H9 (cell line): Measurements from ENCODE around the gene DDOST. TPM values are rescaled to one million over a fixed set of nuclear protein-coding genes. Genes with fewer than 3 reads are reported as not detected.

Experiments
- DNase-seq: peaks from one replicate; pipeline ENCODE4 v3.0.0-alpha.2; 2017
- H2AFZ ChIP-seq: one replicate; pipeline ENCODE4 v1.6.1; 2013; ENCODE audit warnings: mild to moderate bottlenecking, low read length, control low read depth, moderate library complexity
- H2AK5ac ChIP-seq: 2 replicates; pipeline ENCODE4 v1.6.1; 2013; ENCODE audit warnings: low read length, control low read depth, mixed read lengths; ENCODE audit not compliant: insufficient read length
- H2BK120ac ChIP-seq: one replicate; pipeline ENCODE4 v1.6.1; 2013; ENCODE audit warnings: low read depth, mild to moderate bottlenecking, low read length, control low read depth, inconsistent platforms; ENCODE audit not compliant: poor library complexity, severe bottlenecking
- H2BK12ac ChIP-seq: 2 replicates; pipeline ENCODE4 v1.6.1; 2013; ENCODE audit warnings: low read length, control low read depth, mixed read lengths, low read depth; ENCODE audit not compliant: insufficient read length
- H2BK15ac ChIP-seq: 2 replicates; pipeline ENCODE4 v1.6.1; 2013; ENCODE audit warnings: low read depth, low read length, control low read depth
- H2BK20ac ChIP-seq: one replicate; pipeline ENCODE4 v1.6.1; 2013; ENCODE audit warnings: low read depth, mild to moderate bottlenecking, low read length, control low read depth, inconsistent platforms; ENCODE audit not compliant: poor library complexity, severe bottlenecking
- H2BK5ac ChIP-seq: 2 replicates; pipeline ENCODE4 v1.6.1; 2013; ENCODE audit warnings: low read length, control low read depth, mixed read lengths; ENCODE audit not compliant: insufficient read length
- H3K14ac ChIP-seq: 2 replicates; pipeline ENCODE4 v1.6.1; 2013; ENCODE audit warnings: low read length, control low read depth; ENCODE audit not compliant: insufficient read depth
- H3K18ac ChIP-seq: 2 replicates; pipeline ENCODE4 v1.6.1; 2013; ENCODE audit warnings: low read depth, mild to moderate bottlenecking, mixed read lengths, low read length, control low read depth; ENCODE audit not compliant: insufficient read length
- H3K23ac ChIP-seq: 2 replicates; pipeline ENCODE4 v1.6.1; 2013; ENCODE audit warnings: low read length, control low read depth, mixed read lengths, low read depth; ENCODE audit not compliant: insufficient read length
- H3K23me2 ChIP-seq: 2 replicates; pipeline ENCODE4 v1.6.1; 2013; ENCODE audit warnings: low read depth, mild to moderate bottlenecking, mixed read lengths, low read length, control low read depth; ENCODE audit not compliant: insufficient read length, poor library complexity, severe bottlenecking
- H3K27ac ChIP-seq: 2 replicates; pipeline ENCODE4 v1.5.1; 2013; ENCODE audit warnings: low read length, control low read depth, mixed read lengths, low read depth; ENCODE audit not compliant: insufficient read length
- H3K27me3 ChIP-seq: 2 replicates; pipeline ENCODE4 v1.6.1; 2013; ENCODE audit warnings: low read length, control low read depth, inconsistent platforms; ENCODE audit not compliant: insufficient read depth
- H3K4ac ChIP-seq: 2 replicates; pipeline ENCODE4 v1.6.1; 2013; ENCODE audit warnings: low read depth, mild to moderate bottlenecking, control low read depth, inconsistent platforms, low read length, moderate library complexity
- H3K4me1 ChIP-seq: 2 replicates; pipeline ENCODE4 v1.6.1; 2013; ENCODE audit warnings: low read length, control low read depth, inconsistent platforms; ENCODE audit not compliant: insufficient read depth
- H3K4me2 ChIP-seq: 2 replicates; pipeline ENCODE4 v1.6.1; 2013; ENCODE audit warnings: low read length, control low read depth, mixed read lengths; ENCODE audit not compliant: insufficient read length, insufficient read depth
- H3K56ac ChIP-seq: 2 replicates; pipeline ENCODE4 v1.6.1; 2013; ENCODE audit warnings: low read depth, mild to moderate bottlenecking, mixed read lengths, low read length, control low read depth; ENCODE audit not compliant: insufficient read length
- H3K79me1 ChIP-seq: 2 replicates; pipeline ENCODE4 v1.6.1; 2013; ENCODE audit warnings: low read depth, mild to moderate bottlenecking, moderate library complexity, low read length, control low read depth, inconsistent platforms; ENCODE audit not compliant: insufficient read depth, poor library complexity, severe bottlenecking
- H3K79me2 ChIP-seq: 2 replicates; pipeline ENCODE4 v1.6.1; 2013; ENCODE audit warnings: low read length, control low read depth, inconsistent platforms; ENCODE audit not compliant: insufficient read depth
- H3K9ac ChIP-seq: 2 replicates; pipeline ENCODE4 v1.6.1; 2013; ENCODE audit warnings: low read length, control low read depth, mixed read lengths; ENCODE audit not compliant: insufficient read length; ENCODE audit errors: extremely low read depth
- H3K9me3 ChIP-seq: one replicate; pipeline ENCODE4 v1.6.1; 2013; ENCODE audit warnings: low read depth, low read length, inconsistent platforms; ENCODE audit not compliant: control insufficient read depth
- H3T11ph ChIP-seq: one replicate; pipeline ENCODE4 v1.6.1; 2013; ENCODE audit warnings: mild to moderate bottlenecking, low read length, control low read depth, inconsistent platforms
- H4K20me1 ChIP-seq: one replicate; pipeline ENCODE4 v1.6.1; 2013; ENCODE audit not compliant: control insufficient read depth, insufficient read length, insufficient read depth
- H4K5ac ChIP-seq: 2 replicates; pipeline ENCODE4 v1.6.1; 2013; ENCODE audit warnings: low read depth, mild to moderate bottlenecking, mixed read lengths, low read length, control low read depth; ENCODE audit not compliant: insufficient read length
- H4K8ac ChIP-seq: replicated peaks from 2 replicates; pipeline ENCODE4 v1.6.1; 2013; ENCODE audit warnings: low read length, control low read depth, mixed read lengths, low read depth; ENCODE audit not compliant: insufficient read length
- H4K91ac ChIP-seq: 2 replicates; pipeline ENCODE4 v1.6.1; 2013; ENCODE audit warnings: low read depth, mild to moderate bottlenecking, moderate library complexity, mixed read lengths, low read length, control low read depth; ENCODE audit not compliant: insufficient read length
- H3K27ac Mint-ChIP-seq, 3 experiments: 2 replicates in 2 of 3; 3 replicates in 1 of 3; pipeline ENCODE4 v1.8.0; 2020 to 2021; ENCODE audit warnings: mixed read lengths in 3 of 3, mild to moderate bottlenecking in 1 of 3, moderate library complexity in 1 of 3
- H3K27me3 Mint-ChIP-seq: 2 replicates; pipeline ENCODE4 v1.8.0; 2021; ENCODE audit warnings: low read depth, mild to moderate bottlenecking, moderate library complexity, mixed read lengths
- H3K36me3 Mint-ChIP-seq, 3 experiments: 2 replicates in 2 of 3; 3 replicates in 1 of 3; pipeline ENCODE4 v1.8.0; 2020 to 2021; ENCODE audit warnings: low read depth in 3 of 3, mixed read lengths in 3 of 3; ENCODE audit not compliant: insufficient read depth in 1 of 3
- H3K4me1 Mint-ChIP-seq, 2 experiments: 2 replicates each; pipeline ENCODE4 v1.8.0; 2020; ENCODE audit warnings: mixed read lengths in 2 of 2
- H3K4me3 Mint-ChIP-seq, 2 experiments: 2 replicates in 1 of 2; 3 replicates in 1 of 2; pipeline ENCODE4 v1.8.0; 2020 to 2021; ENCODE audit warnings: mild to moderate bottlenecking in 2 of 2, mixed read lengths in 2 of 2, moderate library complexity in 1 of 2
- H3K9me3 Mint-ChIP-seq, 2 experiments: 2 replicates in 1 of 2; 3 replicates in 1 of 2; pipeline ENCODE4 v1.8.0; 2020; ENCODE audit warnings: mild to moderate bottlenecking in 2 of 2, mixed read lengths in 2 of 2, moderate library complexity in 1 of 2
- WGBS: extraction: QIAGEN DNeasy Blood & Tissue Kit; methylation state at CpG from one replicate; pipeline ENCODE4 v1.1.7; 2013; ENCODE audit warnings: missing lambda C conversion rate, low lambda C conversion rate, mixed read lengths; ENCODE audit not compliant: insufficient read length; ENCODE audit errors: extremely low coverage; 5-methylcytosine and 5-hydroxymethylcytosine counted together
- total RNA-seq: library from RNA; stranded (reverse); gene quantifications from 2 replicates; pipeline ENCODE4 v1.2.1, GENCODE V29; 2021
- TF ChIP-seq, protein P1 (sequence below): fragments of 200-600 bp; sonication (generic); conservative IDR thresholded peaks from 3 replicates; pipeline ENCODE4 v1.8.0; 2021; ENCODE audit warnings: antibody characterized with exemption, mild to moderate bottlenecking

The DDOST gene
- total RNA-seq, 1 experiment from 2014 or later: 255 TPM

DNA sequence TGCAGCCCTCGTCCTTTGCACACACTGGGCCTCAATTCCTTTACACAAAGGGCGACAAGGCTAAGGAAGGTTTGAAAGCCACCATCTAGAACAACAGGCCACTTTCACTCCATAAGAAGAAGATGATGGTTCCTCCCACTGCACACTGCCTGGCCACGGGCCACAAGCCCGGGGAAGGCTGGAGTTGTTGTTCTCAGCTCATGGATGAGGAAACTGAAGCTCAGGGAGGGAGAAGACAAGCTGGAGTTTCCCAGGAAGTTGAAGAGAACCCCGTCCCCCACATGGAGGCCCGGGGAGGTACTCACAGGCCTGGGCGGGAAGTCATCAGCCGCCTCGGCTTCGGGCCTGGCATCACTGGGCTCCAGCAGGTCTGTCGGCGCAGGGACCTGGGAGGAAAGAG, 24.6 kb upstream of the DDOST start:
- H3T11ph ChIP-seq: no peak overlapping the region
- H3K4ac ChIP-seq: no peak overlapping the region
- no peak overlapping the region for H2AK5ac ChIP-seq
- H3K4me3 Mint-ChIP-seq: no peak overlapping the region
- no peak overlapping the region for H2BK12ac ChIP-seq
- H4K8ac ChIP-seq: no peak overlapping the region
- H3K27me3 ChIP-seq: no peaks in the 10 kb centered on the region
- TF ChIP-seq, protein P1, sequence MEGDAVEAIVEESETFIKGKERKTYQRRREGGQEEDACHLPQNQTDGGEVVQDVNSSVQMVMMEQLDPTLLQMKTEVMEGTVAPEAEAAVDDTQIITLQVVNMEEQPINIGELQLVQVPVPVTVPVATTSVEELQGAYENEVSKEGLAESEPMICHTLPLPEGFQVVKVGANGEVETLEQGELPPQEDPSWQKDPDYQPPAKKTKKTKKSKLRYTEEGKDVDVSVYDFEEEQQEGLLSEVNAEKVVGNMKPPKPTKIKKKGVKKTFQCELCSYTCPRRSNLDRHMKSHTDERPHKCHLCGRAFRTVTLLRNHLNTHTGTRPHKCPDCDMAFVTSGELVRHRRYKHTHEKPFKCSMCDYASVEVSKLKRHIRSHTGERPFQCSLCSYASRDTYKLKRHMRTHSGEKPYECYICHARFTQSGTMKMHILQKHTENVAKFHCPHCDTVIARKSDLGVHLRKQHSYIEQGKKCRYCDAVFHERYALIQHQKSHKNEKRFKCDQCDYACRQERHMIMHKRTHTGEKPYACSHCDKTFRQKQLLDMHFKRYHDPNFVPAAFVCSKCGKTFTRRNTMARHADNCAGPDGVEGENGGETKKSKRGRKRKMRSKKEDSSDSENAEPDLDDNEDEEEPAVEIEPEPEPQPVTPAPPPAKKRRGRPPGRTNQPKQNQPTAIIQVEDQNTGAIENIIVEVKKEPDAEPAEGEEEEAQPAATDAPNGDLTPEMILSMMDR: no peak
- no peak overlapping the region for H3K56ac ChIP-seq
- H3K79me1 ChIP-seq: no peaks in the 10 kb centered on the region
- no peaks in the 10 kb centered on the region for H4K20me1 ChIP-seq
- no peak overlapping the region for H3K14ac ChIP-seq
- H3K9me3 ChIP-seq: no peaks in the 10 kb centered on the region
- H3K27ac ChIP-seq: no peak overlapping the region
- peaks cover 3% of the 10 kb centered on the region in 2 experiments; a peak in 2 of 4 replicates for H3K4me1 Mint-ChIP-seq
- no peak overlapping the region for H3K27ac Mint-ChIP-seq
- WGBS: no CpG with 5 or more reads among the region's 12 CpGs
- no peak for DNase-seq
- H3K4me1 ChIP-seq: no peaks in the 10 kb centered on the region
- no peak overlapping the region for H3K18ac ChIP-seq
- H3K23me2 ChIP-seq: no peaks in the 10 kb centered on the region
- H3K36me3 Mint-ChIP-seq: peaks cover 0 to 15% (median 4%) of the 10 kb centered on the region in 3 experiments; a peak in 4 of 7 replicates
- H3K9ac ChIP-seq: no peak overlapping the region
- no peak overlapping the region for H4K91ac ChIP-seq
- no peaks in the 10 kb centered on the region for H3K79me2 ChIP-seq
- no peak overlapping the region for H3K23ac ChIP-seq
- H2BK20ac ChIP-seq: no peak overlapping the region
- H3K27me3 Mint-ChIP-seq: no peaks in the 10 kb centered on the region; the same call in 1 of the 2 replicates
- H2AFZ ChIP-seq: no peak overlapping the region
- no peak overlapping the region for H2BK120ac ChIP-seq
- H2BK15ac ChIP-seq: no peak overlapping the region
- H4K5ac ChIP-seq: no peak overlapping the region
- H3K4me2 ChIP-seq: no peak overlapping the region
- no peak overlapping the region for H2BK5ac ChIP-seq
- H3K9me3 Mint-ChIP-seq: no peaks in the 10 kb centered on the region
